Activated naive CD4-positive, alpha-beta T cell treated with anti-CD3 and anti-CD28 coated beads, Interleukin-2, amount 50 U/mL, for 16 hours (primary cell): ENCODE data around the gene A2M.
"Not testable (repeated sequence)": the region's sequence is repeated elsewhere in the genome, so short reads cannot be mapped to it uniquely, and the experiment has no call there.

Experiments used
- DNase-seq: peaks from one replicate; pipeline ENCODE4 v3.0.0-alpha.2; 2020

The A2M gene

GRCh38 chr12:9115731-9116559, at the start of gene A2M:
A2M (minus strand) TSS chr12:9115919; CDS start chr12:9115849, 70 bp downstream.
- DNase-seq, result no peak

- DNase-seq, result no peak
Measured at GRCh38 chr12:9163392-9163791, 47.7 kb upstream of the A2M start.

GRCh38 chr12:9156119-9156518, 40.4 kb upstream of the A2M start:
- no peak for DNase-seq

GRCh38 chr12:9149372-9149771, 33.7 kb upstream of the A2M start:
- no peak for DNase-seq

- no peak for DNase-seq
Measured at GRCh38 chr12:9148926-9149325, 33.2 kb upstream of the A2M start.

GRCh38 chr12:9147461-9147860, 31.7 kb upstream of the A2M start:
- no peak for DNase-seq

GRCh38 chr12:9144730-9145106, 29.0 kb upstream of the A2M start:
- DNase-seq, result no peak

GRCh38 chr12:9143929-9144729, 28.4 kb upstream of the A2M start:
- DNase-seq, result no peak

- no peak for DNase-seq
Measured at GRCh38 chr12:9143137-9143536, 27.4 kb upstream of the A2M start.

GRCh38 chr12:9139588-9140290, 24.0 kb upstream of the A2M start:
- DNase-seq, result not testable (repeated sequence)

GRCh38 chr12:9135903-9136310, 20.2 kb upstream of the A2M start:
- DNase-seq, result no peak

GRCh38 chr12:9134981-9135628, 19.4 kb upstream of the A2M start:
- DNase-seq, result no peak

GRCh38 chr12:9133216-9133916, 17.6 kb upstream of the A2M start:
- DNase-seq, result no peak

- DNase-seq, result no peak
Measured at GRCh38 chr12:9132008-9132535, 16.4 kb upstream of the A2M start.

GRCh38 chr12:9130244-9130643, 14.5 kb upstream of the A2M start:
- no peak for DNase-seq

- DNase-seq, result no peak
Measured at GRCh38 chr12:9127936-9128663, 12.4 kb upstream of the A2M start.

- no peak for DNase-seq
Measured at GRCh38 chr12:9127484-9127883, 11.8 kb upstream of the A2M start.

- DNase-seq, result no peak
Measured at GRCh38 chr12:9124383-9125031, 8.8 kb upstream of the A2M start.

- no peak for DNase-seq
Measured at GRCh38 chr12:9123781-9124382, 8.2 kb upstream of the A2M start.

- no peak for DNase-seq
Measured at GRCh38 chr12:9122091-9122609, 6.4 kb upstream of the A2M start.
